Activated CD8-positive, alpha-beta memory T cell treated with anti-CD3 and anti-CD28 coated beads for 36 hours (primary cell): ENCODE results near the gene CHSY1. TPM values are rescaled to one million over a fixed set of nuclear protein-coding genes. Genes with fewer than 3 reads are reported as not detected.

ENCODE experiments used
- CTCF ChIA-PET: fragments of 350-600 bp; sonication (Branson Sonifier 250); formaldehyde crosslinking; loops from one replicate; lab custom pipeline; 2021; ENCODE audit warnings: antibody characterized with exemption; lab: Charles Lee
- POLR2A ChIA-PET: fragments of 350-600 bp; sonication (Branson Sonifier 250); formaldehyde crosslinking; loops from one replicate; lab custom pipeline; 2021; ENCODE audit warnings: antibody characterized with exemption; lab: Charles Lee
- total RNA-seq, 2 experiments: library from RNA; stranded (reverse); gene quantifications; one replicate each; pipeline ENCODE4 v1.2.3, GENCODE V29; 2021

The CHSY1 gene, protein sequence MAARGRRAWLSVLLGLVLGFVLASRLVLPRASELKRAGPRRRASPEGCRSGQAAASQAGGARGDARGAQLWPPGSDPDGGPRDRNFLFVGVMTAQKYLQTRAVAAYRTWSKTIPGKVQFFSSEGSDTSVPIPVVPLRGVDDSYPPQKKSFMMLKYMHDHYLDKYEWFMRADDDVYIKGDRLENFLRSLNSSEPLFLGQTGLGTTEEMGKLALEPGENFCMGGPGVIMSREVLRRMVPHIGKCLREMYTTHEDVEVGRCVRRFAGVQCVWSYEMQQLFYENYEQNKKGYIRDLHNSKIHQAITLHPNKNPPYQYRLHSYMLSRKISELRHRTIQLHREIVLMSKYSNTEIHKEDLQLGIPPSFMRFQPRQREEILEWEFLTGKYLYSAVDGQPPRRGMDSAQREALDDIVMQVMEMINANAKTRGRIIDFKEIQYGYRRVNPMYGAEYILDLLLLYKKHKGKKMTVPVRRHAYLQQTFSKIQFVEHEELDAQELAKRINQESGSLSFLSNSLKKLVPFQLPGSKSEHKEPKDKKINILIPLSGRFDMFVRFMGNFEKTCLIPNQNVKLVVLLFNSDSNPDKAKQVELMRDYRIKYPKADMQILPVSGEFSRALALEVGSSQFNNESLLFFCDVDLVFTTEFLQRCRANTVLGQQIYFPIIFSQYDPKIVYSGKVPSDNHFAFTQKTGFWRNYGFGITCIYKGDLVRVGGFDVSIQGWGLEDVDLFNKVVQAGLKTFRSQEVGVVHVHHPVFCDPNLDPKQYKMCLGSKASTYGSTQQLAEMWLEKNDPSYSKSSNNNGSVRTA
- 10 to 100 TPM; 52.0 to 52.2 TPM for total RNA-seq

DNA sequence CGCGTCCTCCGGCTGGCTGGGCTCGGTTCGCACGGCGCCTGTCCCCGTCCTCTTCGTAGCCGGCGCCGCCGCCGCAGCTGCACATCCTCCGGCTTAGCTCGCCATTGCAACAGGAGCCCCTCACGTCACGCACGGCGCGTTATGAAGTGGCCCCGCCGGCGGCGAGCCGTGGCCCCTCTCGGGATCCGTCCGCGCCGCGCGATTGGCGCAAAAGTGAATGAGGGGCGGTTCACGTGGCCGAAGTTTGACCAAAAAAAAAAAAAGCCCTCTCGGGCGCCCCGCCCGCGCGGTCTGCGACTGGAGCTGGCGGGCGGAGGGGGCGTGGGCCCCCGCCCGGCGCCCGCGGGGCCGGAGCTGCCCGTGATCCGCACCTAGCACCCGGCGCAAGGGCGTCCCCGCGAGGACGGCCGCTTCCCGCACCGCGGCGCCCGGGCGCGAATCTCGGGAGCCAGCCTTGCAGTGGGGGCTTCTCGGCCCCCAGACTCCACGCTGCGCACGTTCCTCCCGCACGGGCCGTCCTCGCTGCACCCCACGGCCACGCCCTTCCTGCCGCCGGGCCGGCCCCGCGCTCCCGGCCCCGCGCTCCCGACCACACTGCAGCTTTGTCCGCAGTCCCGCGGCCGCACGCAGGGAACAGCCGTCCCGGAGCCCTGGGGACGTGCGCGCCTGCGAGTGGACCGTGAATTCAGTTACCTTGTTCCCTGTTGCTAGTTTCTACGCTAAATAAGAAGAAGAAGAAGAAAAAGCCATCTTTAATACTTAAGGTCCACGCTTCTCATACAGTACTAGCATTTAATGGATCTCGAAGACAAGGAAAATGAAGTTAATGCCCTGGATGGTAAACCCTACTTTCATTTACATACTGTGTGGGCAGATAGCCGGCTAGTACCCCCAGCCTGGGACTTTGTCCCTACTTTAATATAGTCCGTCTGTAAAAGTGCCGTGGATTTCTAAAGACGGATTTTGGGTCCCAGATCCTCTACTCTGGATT lies at the start of gene CHSY1:
Gene CHSY1, minus strand, starts transcription at position 219 of the 991 bp plus-strand sequence. CDS start 592 bp downstream, outside the sequence.
- ChIA-PET CTCF (interaction anchor here (0.7 to 3.9 kb wide), 11 partner anchors 9 to 237 kb away, joined by 3 to 13 read pairs (median 4); no protein-coding TSS in a partner anchor), POLR2A (interaction anchor here (0.6 to 1.8 kb wide), 17 partner anchors 9 to 648 kb away, joined by 3 to 11 read pairs (median 4); partner anchors contain the start of gene SNRPA1)

DNA sequence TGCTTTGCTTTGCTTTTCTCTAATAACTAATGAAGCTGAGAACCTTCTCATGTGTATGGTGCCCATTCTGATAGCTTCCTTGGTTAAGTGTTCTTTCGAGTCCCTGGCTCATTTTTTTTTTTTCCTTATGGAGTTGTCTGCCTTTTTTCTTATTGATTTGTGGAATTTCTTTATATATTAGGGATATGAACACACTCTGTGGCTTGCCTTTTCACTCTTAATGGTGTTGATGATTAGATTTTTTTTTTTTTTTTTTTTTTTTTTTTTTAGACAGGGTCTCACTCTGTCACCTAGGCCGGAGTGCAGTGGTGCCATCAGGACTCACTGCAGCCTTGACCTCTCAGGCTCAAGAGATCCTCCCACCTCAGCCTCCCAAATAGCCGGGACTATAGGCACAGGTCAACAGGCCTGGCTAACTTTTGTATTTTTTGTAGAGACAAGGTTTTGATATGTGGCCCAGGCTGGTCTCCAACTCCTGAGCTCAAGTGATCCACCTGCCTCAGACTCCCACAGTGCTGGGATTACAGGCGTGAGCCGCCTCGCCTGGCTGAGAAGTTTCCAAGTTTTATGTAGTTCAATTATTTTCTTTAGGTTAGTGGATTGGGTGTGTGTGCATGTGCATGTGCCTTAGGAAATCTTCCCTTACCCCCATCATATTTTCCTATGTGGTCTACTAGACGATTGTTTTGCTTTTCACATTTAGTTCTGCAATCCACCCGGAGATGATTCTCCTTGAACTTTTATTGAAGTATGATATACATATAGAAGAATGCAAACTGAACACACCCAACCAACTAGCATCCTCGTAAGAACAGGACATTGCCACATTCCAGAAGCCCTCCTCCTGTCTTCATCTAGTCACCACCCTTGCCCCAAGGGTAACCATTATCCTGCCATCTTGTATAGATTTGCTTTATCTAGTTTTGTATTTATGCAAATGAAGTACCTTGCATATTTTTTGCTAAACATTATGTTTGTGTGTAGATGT lies 44.9 kb upstream of the CHSY1 start:
- CTCF ChIA-PET: interaction anchor here (0.7 to 1.2 kb wide), 5 partner anchors 8 to 345 kb away, joined by 3 to 7 read pairs (median 3); no protein-coding TSS in a partner anchor
- POLR2A ChIA-PET: interaction anchor here (0.7 kb wide), 1 partner anchor 353 kb away, joined by 4 read pairs; no protein-coding TSS in a partner anchor

DNA sequence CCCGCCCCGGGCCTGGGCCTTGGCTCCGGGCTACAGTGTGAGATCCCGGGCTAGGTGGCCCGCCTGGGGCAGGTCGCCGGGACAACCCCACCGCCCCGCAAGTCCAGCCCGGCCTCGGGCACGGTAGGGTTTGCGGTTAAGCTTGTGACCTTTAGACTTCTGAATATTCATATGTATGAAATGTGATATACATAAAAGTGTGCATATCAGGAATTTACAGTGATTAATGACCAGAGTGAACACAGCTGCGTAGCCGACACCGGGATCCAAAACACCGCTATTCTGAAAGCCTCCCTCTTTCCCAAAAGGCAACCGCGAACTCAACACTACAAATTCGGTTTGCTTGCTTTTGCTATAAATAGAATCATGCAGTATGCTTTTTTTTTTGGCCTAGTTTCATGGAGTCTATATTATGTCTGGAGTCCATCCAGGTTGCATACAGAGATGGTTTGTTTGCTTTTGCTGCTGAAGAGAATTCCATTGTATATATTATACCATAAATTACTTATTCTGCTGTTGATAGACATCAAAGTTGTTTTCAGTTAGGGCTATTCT lies 43.8 kb upstream of the CHSY1 start:
- POLR2A ChIA-PET: interaction anchor here (0.7 to 2.1 kb wide), 4 partner anchors 17 to 354 kb away, joined by 3 to 6 read pairs (median 4); partner anchors contain the start of gene CHSY1
- CTCF ChIA-PET: interaction anchor here (0.7 to 2.2 kb wide), 5 partner anchors 12 to 346 kb away, joined by 3 to 9 read pairs (median 3); no protein-coding TSS in a partner anchor

DNA sequence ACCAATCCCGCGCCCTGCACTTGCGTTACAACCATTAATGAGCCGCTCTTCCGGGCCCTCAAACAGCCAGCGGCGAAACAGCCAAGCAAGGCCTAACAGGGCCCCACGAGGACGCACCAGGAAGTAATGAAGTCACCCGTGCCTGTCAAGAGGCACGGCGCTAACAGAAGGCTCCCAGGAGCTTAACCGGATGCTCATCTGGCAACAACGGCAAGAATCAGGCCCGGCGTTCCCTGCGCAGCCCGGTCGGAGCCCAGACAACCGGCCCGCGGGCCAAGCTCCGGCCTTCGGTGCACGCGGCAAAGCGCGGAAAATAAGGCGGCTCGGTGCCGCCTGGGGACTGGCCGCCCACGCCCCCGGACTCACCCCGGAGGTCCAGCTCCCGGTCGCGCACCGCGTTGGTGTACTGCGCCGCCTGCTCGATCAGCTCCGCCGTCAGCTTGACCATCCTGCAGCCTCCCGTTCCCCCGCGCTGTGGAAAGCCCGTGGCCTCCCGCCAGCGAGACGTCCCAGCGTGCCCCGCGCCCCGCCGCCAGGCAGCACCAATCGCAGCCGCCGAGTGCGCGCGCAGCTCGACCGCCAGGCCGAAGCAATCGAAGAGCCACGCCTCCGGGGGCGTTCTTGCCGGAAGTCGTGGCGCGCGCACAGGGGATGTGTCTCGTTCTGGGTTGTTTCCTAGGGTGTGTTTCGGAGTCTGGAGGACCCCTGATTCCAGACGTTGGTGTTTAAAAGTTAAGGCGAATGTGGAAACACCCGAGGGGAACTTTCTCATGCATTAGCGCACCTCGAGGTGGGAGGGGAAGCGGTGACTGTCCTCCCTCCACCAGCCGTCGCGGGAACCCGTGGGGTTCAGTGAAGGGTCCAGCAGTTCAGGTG lies 43.1 kb upstream of the CHSY1 start, which contains the start of gene SNRPA1:
Gene SNRPA1, minus strand, starts transcription at position 518 of the 876 bp plus-strand sequence. Its CDS starts 70 bp downstream, at position 448.
- ChIA-PET CTCF (interaction anchor here (1.2 to 2.2 kb wide), 4 partner anchors 11 to 347 kb away, joined by 3 to 9 read pairs (median 4); no protein-coding TSS in a partner anchor), POLR2A (interaction anchor here (0.8 to 2.1 kb wide), 6 partner anchors 9 to 351 kb away, joined by 3 to 6 read pairs (median 3); partner anchors contain the start of gene CHSY1)

DNA sequence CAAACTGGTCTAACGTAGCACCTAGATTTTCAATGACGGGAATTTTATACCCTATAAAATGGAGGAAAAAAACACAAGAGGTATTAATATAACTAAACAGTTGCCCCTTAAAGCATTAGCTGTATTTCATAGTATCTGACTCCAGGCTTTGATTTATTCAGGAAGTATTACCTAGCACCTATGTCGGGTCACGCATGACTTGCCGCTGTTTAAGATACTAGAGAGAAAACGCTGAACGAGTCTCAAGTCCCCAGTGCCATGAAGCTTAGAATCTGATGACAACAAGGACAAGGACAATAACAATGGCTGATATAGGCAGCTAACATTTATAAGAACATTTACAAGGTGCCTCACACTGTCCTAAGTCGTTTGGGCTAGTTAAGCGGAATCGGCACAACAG lies 41.3 kb upstream of the CHSY1 start:
- POLR2A ChIA-PET: interaction anchor here (1.3 to 2.1 kb wide), 2 partner anchors 28 to 41 kb away, joined by 3 to 6 read pairs; partner anchors contain the start of gene CHSY1
- CTCF ChIA-PET: interaction anchor here (0.9 to 1.4 kb wide), 2 partner anchors 15 to 41 kb away, joined by 3 read pairs; partner anchors contain the start of gene CHSY1

DNA sequence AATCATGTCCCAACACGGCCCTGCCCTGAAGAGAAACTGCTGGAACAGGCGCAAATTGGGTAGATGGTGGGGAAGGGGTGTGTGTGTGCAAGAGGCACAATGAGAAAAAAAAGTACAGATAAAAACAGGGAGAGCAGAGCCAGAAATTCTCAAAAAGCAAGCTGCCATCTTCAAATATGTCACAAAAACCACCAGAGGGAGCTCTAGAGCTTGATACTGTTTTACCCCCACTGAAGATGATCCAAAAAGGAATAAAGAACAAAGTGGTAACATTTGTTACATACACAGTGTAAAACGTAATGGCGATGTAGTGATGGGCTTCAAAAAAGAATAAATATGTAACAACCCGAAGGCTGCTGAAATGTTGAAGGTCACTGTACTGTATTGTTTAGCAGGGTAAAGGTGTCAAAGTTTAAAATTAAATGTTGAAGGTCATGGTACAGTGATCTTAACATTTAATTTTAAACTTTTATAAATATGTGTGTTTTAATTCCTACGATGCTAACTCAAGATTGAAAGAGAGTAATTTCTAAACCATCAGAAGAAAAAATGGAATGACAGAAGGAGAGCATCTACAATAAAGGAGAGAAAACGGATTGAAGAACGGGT lies 37.2 kb upstream of the CHSY1 start:
- POLR2A ChIA-PET: no interaction called here
- CTCF ChIA-PET: interaction anchor here (0.9 to 1.6 kb wide), 4 partner anchors 9 to 351 kb away, joined by 3 to 4 read pairs (median 4); no protein-coding TSS in a partner anchor

DNA sequence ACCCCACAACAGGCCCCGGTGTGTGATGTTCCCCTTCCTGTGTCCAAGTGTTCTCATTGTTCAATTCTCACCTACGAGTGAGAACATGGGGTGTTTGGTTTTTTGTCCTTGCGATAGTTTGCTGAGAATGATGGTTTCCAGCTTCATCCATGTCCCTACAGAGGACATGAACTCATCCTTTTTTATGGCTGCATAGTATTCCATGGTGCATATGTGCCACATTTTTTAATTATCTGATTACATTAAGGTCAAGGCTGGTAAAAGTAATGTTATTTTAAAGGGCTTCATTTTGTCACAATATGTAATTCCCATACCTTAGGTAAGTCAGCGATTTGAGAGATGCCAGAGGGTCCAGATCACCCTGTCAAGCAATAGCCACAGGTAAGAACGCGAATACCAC lies 35.5 kb upstream of the CHSY1 start:
- POLR2A ChIA-PET: interaction anchor here (0.7 kb wide), 2 partner anchors 24 to 47 kb away, joined by 6 read pairs; no protein-coding TSS in a partner anchor
- CTCF ChIA-PET: interaction anchor here (0.7 kb wide), 1 partner anchor 17 kb away, joined by 3 read pairs; no protein-coding TSS in a partner anchor

DNA sequence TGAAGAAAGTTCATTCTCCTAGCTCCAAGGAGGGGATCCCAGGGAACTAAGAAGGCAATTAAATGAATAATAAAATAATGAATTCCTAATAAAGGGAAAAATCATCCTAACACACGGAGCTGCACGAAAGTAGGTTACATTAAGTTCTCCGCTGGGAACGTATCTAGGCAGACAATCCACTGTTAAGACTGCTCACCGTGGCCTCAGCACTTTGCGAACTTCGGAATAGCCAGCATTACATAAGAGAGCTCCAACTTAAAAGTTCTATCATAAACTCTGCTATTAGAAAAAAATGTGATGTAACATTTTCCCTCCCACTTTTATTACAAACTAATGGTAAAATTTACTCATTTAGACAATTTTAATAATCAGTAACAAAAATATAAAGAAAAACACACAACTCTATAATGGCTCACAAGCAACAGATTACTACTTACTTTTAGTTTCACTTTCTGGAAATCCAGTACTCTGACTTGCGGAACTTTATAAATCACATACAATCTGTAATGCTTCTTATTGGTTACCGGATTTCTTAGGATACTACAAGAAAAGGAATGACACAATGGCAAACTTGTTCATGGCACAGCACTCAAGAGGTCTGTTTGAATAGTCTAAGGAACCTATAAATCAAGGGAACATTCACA lies 34.7 kb upstream of the CHSY1 start:
- CTCF ChIA-PET: interaction anchor here (0.8 kb wide), 1 partner anchor 29 kb away, joined by 3 read pairs; no protein-coding TSS in a partner anchor
- POLR2A ChIA-PET: interaction anchor here (1.1 kb wide), 1 partner anchor 8 kb away, joined by 3 read pairs; no protein-coding TSS in a partner anchor

DNA sequence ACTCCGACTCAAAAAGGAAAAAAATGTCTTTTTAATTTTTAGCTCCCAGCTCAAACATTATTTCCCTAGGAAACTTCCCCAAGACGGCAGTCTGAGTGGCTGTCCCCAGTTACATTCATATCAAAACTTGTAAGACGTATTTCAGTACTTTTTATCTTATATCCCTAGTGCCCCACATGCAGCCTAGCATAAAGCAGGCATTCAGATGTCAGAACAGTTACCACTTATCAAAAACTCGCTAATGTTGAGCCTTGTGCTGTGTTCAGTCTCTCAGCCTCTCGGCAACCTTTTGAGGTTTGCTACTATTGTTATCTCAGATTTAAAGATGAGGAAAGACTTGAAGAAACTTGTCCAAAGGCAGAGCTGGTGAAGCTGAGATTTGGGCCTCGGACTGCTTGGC lies 32.1 kb upstream of the CHSY1 start:
- ChIA-PET POLR2A (no interaction called here), CTCF (interaction anchor here (0.6 to 1.5 kb wide), 3 partner anchors 9 to 274 kb away, joined by 3 to 5 read pairs (median 3); partner anchors contain the start of gene SNRPA1)

DNA sequence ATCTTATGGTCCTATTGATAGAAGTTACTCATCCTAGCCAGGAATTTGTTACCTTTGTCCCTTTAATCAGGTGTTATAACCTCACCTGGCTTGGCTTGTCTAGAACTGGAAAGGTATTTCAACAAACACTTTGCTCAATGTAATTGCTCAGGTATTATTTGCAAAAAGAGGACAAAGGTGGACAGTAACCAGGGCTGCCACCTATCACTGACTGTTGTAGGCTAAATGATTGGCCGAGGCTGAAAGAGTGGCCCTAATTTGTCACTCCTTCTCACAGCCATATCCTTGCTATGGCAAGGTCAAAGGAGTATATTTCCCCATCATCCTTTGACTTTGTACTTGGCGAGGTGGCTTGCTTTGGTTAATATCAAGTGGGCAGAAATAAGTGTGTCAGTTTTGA lies 28.2 kb upstream of the CHSY1 start:
- POLR2A ChIA-PET: no interaction called here

DNA sequence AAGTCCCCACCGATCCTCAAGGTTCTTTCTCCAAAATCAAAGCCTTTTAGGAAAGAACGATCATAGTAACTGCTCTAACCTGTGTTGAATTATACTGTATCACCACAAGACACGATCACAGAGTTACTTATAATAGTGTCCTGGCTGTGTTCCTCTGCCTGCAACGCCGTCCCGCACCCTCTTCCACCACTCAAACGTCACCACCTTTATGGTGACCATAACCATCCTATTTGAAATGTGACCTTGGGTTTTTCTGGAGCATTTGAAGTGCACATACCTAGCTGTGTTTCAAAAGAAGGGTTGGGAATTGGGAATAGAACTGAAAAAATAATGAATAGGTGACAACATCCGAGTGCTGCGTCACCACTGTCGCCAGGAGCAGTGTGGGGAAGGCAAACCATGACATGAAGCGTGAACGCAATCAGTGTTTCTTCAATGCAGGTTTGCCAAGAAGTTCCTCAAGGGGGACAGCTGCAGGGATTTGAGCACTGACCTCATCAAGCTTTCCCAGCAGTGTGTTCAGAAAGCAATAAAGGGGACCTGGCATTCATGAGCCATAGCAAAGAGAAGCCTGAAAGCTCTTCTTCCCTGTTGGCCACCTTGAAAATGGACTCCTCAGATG lies 26.2 kb upstream of the CHSY1 start:
- POLR2A ChIA-PET: interaction anchor here (0.9 to 1.0 kb wide), 2 partner anchors 12 to 17 kb away, joined by 3 to 4 read pairs; partner anchors contain the start of gene SNRPA1

More for the DNA sequence above, 28.2 kb upstream of the CHSY1 start:
- CTCF ChIA-PET: interaction anchor here (1.0 kb wide), 1 partner anchor 15 kb away, joined by 3 read pairs; the partner anchor contains the start of gene SNRPA1

DNA sequence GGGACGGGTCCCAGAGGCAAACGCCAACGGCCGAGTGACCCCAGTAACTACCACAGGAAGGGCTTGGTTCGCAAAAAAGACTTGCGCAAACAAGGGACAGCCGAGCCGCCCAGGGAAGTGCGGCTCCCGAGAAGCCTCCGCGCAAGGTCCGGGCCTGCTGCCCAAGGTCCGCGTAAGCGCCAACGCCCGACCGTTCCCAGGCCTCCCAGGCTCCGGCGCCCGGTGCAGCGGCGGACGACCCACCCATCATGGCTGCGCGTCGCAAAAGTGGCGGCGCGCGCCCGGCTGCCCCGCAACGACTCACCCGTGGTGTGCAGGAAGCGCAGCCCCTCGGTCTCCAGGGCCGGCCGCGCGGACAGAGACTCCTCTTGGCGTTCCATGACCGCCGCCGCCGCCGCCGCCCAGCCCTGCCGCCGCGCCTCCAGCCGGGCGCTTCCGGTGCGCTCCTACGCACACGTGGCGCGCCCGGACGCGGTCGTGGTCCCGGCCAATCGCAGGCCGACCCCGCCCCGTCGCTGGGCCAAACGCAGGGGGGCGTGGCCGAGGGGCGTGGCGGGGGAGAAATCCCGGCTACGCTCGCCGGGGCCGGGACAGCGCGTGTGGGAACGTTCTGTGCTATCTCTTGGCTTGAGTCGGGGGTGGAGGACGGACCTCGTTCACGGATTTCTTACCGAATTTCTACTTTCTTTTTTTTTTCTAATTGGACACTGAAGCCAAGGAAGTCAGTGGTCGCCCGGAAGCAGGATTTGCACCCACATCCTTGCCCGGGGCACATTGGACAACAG lies 25.4 kb upstream of the CHSY1 start, which contains the start of gene SELENOS:
Gene SELENOS, minus strand, starts transcription at position 448 of the 785 bp plus-strand sequence. Its CDS starts 68 bp downstream, at position 380.
- ChIA-PET POLR2A (no interaction called here), CTCF (interaction anchor here (0.7 to 1.2 kb wide), 2 partner anchors 16 to 20 kb away, joined by 3 read pairs; no protein-coding TSS in a partner anchor)

More for the DNA sequence above, 26.2 kb upstream of the CHSY1 start:
- CTCF ChIA-PET: interaction anchor here (1.2 kb wide), 1 partner anchor 15 kb away, joined by 3 read pairs; no protein-coding TSS in a partner anchor
